Trophoblast cell (in vitro differentiated cells and primary cell): ENCODE measurements around the gene UGGT2.
"Not testable (repeated sequence)": the region's sequence is repeated elsewhere in the genome, so short reads cannot be mapped to it uniquely, and the experiment has no call there.

ENCODE experiments used
- DNase-seq, 2 donors: peaks; one replicate each; pipeline ENCODE4 v3.0.0-alpha.2; 2016
- H2AFZ ChIP-seq: 2 replicates; pipeline ENCODE4 v1.6.1; 2013; ENCODE audit warnings: low read length, moderate library complexity, mild to moderate bottlenecking; ENCODE audit not compliant: insufficient read depth, poor library complexity
- H2AK5ac ChIP-seq: 2 replicates; pipeline ENCODE4 v1.6.1; 2013; ENCODE audit warnings: mild to moderate bottlenecking, low read length
- H2BK120ac ChIP-seq: 2 replicates; pipeline ENCODE4 v1.6.1; 2013; ENCODE audit warnings: low read length, mild to moderate bottlenecking, moderate library complexity; ENCODE audit not compliant: insufficient read depth, poor library complexity
- H2BK12ac ChIP-seq: 2 replicates; pipeline ENCODE4 v1.6.1; 2013; ENCODE audit warnings: mild to moderate bottlenecking, low read length, moderate library complexity
- H2BK5ac ChIP-seq: 2 replicates; pipeline ENCODE4 v1.6.1; 2013; ENCODE audit warnings: low read length, low read depth, moderate library complexity, mild to moderate bottlenecking; ENCODE audit not compliant: poor library complexity
- H3K14ac ChIP-seq: 2 replicates; pipeline ENCODE4 v1.6.1; 2013; ENCODE audit warnings: mild to moderate bottlenecking, low read length
- H3K18ac ChIP-seq: 2 replicates; pipeline ENCODE4 v1.6.1; 2013; ENCODE audit warnings: mild to moderate bottlenecking, low read length
- H3K23ac ChIP-seq: 2 replicates; pipeline ENCODE4 v1.6.1; 2013; ENCODE audit warnings: low read length
- H3K27ac ChIP-seq: 2 replicates; pipeline ENCODE4 v1.5.1; 2013; ENCODE audit warnings: low read depth, mild to moderate bottlenecking, inconsistent platforms, low read length, moderate library complexity
- H3K27me3 ChIP-seq: 2 replicates; pipeline ENCODE4 v1.6.1; 2013; ENCODE audit warnings: inconsistent platforms, mild to moderate bottlenecking, low read length, moderate library complexity; ENCODE audit not compliant: insufficient read depth
- H3K36me3 ChIP-seq, 2 experiments: 1 replicate in 1 of 2; 2 replicates in 1 of 2; pipeline ENCODE4 v1.6.1; 2013; ENCODE audit warnings: low read length in 2 of 2, mild to moderate bottlenecking in 2 of 2, moderate library complexity in 1 of 2; ENCODE audit not compliant: insufficient read depth in 2 of 2, control insufficient read depth in 1 of 2
- H3K4ac ChIP-seq: 2 replicates; pipeline ENCODE4 v1.6.1; 2013; ENCODE audit warnings: low read depth, mild to moderate bottlenecking, low read length, moderate library complexity
- H3K4me1 ChIP-seq, 2 experiments: 1 replicate in 1 of 2; 2 replicates in 1 of 2; pipeline ENCODE4 v1.6.1; 2013; ENCODE audit warnings: low read length in 2 of 2, mild to moderate bottlenecking in 2 of 2, moderate library complexity in 1 of 2; ENCODE audit not compliant: insufficient read depth in 2 of 2, control insufficient read depth in 1 of 2
- H3K4me2 ChIP-seq: 2 replicates; pipeline ENCODE4 v1.6.1; 2013; ENCODE audit warnings: inconsistent platforms, mild to moderate bottlenecking, low read length, moderate library complexity
- H3K4me3 ChIP-seq: 2 replicates; pipeline ENCODE4 v1.5.1; 2013; ENCODE audit warnings: mild to moderate bottlenecking, low read depth, low read length, inconsistent platforms
- H3K79me1 ChIP-seq: one replicate; pipeline ENCODE4 v1.6.1; 2013; ENCODE audit warnings: low read length
- H3K79me2 ChIP-seq: 2 replicates; pipeline ENCODE4 v1.6.1; 2013; ENCODE audit warnings: low read length, mild to moderate bottlenecking; ENCODE audit not compliant: control insufficient read depth, insufficient read depth, poor library complexity
- H3K9ac ChIP-seq: 2 replicates; pipeline ENCODE4 v1.6.1; 2013; ENCODE audit warnings: mild to moderate bottlenecking, low read length
- H3K9me3 ChIP-seq: 2 replicates; pipeline ENCODE4 v1.6.1; 2013; ENCODE audit warnings: low read depth, mild to moderate bottlenecking, control low read depth, inconsistent platforms, low read length; ENCODE audit not compliant: insufficient read depth
- H4K12ac ChIP-seq: 2 replicates; pipeline ENCODE4 v1.6.1; 2013; ENCODE audit warnings: low read depth, mild to moderate bottlenecking, low read length, moderate library complexity
- H4K8ac ChIP-seq: 2 replicates; pipeline ENCODE4 v1.6.1; 2013; ENCODE audit warnings: low read depth, mild to moderate bottlenecking, low read length, moderate library complexity
- H4K91ac ChIP-seq: one replicate; pipeline ENCODE4 v1.6.1; 2013; ENCODE audit warnings: low read depth, mild to moderate bottlenecking, low read length, moderate library complexity
- WGBS: extraction: QIAGEN DNeasy Blood & Tissue Kit; methylation state at CpG from one replicate; pipeline ENCODE4 v1.1.7; 2013; ENCODE audit warnings: missing lambda C conversion rate; ENCODE audit not compliant: insufficient read length, insufficient coverage; ENCODE audit errors: extremely low coverage; 5-methylcytosine and 5-hydroxymethylcytosine counted together

The UGGT2 gene

DNA sequence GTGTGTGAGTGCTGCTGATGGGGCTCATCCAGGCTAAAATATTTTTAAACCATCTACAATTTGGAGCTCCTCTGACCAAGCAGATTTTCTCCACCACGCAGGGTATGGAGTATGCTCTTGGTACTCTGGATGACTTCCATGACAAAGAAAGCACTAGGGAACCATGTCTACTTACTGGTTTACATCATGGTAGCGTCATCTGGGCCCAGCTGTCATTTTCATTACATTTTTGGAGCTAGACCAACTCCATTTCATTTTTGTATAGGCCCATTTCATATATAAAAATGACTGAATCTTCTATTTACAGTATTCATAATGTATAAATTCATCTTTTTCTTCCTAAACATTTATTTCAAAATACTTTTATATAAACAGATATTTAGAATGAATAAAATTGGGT, 191.9 kb downstream of the UGGT2 start:
- WGBS: no CpG with 5 or more reads among the region's 2 CpGs
- H3K36me3 ChIP-seq: peaks cover 0 to 3% of the 10 kb centered on the region in 2 experiments
- no peak overlapping the region for H3K23ac ChIP-seq
- no peaks in the 10 kb centered on the region for H3K79me2 ChIP-seq
- H4K91ac ChIP-seq: no peak overlapping the region
- no peak overlapping the region for H3K27ac ChIP-seq
- no peaks in the 10 kb centered on the region for H3K27me3 ChIP-seq
- no peak overlapping the region for H3K4me2 ChIP-seq
- no peak overlapping the region for H2BK5ac ChIP-seq
- H3K9me3 ChIP-seq: no peaks in the 10 kb centered on the region
- H4K12ac ChIP-seq: no peak overlapping the region
- no peak overlapping the region for H3K4me3 ChIP-seq
- H3K4ac ChIP-seq: no peak overlapping the region
- H3K4me1 ChIP-seq: no peaks in the 10 kb centered on the region
- H3K14ac ChIP-seq: no peak overlapping the region
- no peak overlapping the region for H2AFZ ChIP-seq
- no peak overlapping the region for H2AK5ac ChIP-seq
- H2BK12ac ChIP-seq: no peak overlapping the region
- no peak overlapping the region for H3K18ac ChIP-seq
- no peaks in the 10 kb centered on the region for H3K79me1 ChIP-seq
- no peak overlapping the region for H3K9ac ChIP-seq
- no peak for DNase-seq
- no peak overlapping the region for H2BK120ac ChIP-seq
- no peak overlapping the region for H4K8ac ChIP-seq

DNA sequence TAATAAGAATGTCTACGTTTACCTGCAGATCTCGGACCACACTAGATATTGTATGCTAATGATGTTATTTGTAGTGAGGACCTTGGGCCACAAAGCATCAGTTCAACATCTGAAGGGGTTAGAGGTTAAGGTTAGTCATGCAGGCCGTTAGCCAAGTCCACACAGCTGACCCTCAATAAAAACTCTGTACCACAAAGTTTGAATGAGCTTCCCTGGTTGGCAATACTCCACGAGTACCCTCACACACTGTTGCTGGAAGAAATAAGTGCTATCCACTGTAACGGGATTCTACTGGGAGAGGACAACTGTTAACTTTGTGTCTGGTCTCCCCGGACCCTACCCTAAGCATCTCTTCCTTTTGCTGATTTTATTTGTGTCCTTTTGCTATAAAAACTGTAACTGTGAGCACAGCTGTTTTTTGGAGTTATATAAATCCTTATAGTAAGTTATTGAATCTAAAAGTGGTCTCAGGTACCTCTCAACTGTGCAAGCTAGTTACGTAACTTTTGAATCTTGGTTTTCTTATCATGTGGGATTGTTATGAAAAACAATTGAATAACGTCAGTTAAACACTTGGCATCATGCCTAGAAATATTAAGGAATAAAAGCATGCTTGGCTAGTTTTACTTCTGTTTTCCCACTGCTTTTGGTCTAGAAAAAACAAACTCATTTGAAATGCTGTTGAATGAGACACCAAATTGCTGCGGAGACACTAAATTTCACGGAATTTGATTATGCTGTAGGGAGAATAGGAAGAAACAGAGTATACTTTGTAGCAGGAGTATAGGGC, 194.7 kb downstream of the UGGT2 start:
- H3K23ac ChIP-seq: no peak overlapping the region
- no peaks in the 10 kb centered on the region for H3K79me2 ChIP-seq
- no peak for DNase-seq
- H3K4ac ChIP-seq: no peak overlapping the region
- WGBS: no CpG with 5 or more reads among the region's 10 CpGs
- H3K9me3 ChIP-seq: no peaks in the 10 kb centered on the region
- no peak overlapping the region for H2BK120ac ChIP-seq
- H4K8ac ChIP-seq: no peak overlapping the region
- no peak overlapping the region for H2BK12ac ChIP-seq
- H3K79me1 ChIP-seq: no peaks in the 10 kb centered on the region
- no peak overlapping the region for H2AK5ac ChIP-seq
- no peak overlapping the region for H3K4me3 ChIP-seq
- H3K4me2 ChIP-seq: no peak overlapping the region
- H3K4me1 ChIP-seq: no peaks in the 10 kb centered on the region
- H4K12ac ChIP-seq: no peak overlapping the region
- no peak overlapping the region for H3K14ac ChIP-seq
- H2BK5ac ChIP-seq: no peak overlapping the region
- H3K27me3 ChIP-seq: no peaks in the 10 kb centered on the region
- peaks cover 0 to 3% of the 10 kb centered on the region in 2 experiments for H3K36me3 ChIP-seq
- no peak overlapping the region for H3K18ac ChIP-seq
- H3K9ac ChIP-seq: no peak overlapping the region
- no peak overlapping the region for H2AFZ ChIP-seq
- no peak overlapping the region for H4K91ac ChIP-seq
- H3K27ac ChIP-seq: no peak overlapping the region

DNA sequence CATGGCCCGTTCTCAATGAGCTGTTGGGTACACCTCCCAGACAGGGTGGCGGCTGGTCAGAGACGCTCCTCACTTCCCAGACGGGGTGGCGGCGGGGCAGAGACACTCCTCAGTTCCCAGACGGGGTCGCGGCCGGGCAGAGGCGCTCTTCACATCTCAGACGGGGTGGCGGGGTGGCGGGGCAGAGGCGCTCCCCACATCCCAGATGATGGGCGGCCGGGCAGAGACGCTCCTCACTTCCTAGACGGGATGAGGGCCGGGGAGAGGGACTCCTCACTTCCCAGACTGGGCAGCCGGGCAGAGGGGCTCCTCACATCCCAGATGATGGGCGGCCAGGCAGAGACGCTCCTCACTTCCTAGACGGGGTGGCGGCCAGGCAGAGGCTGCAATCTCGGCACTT, 207.5 kb downstream of the UGGT2 start:
- H2AFZ ChIP-seq, H2BK120ac ChIP-seq, H2AK5ac ChIP-seq, H4K12ac ChIP-seq, H3K9me3 ChIP-seq, H3K79me1 ChIP-seq, H3K18ac ChIP-seq, DNase-seq, H2BK12ac ChIP-seq, H3K4me2 ChIP-seq, H3K4me3 ChIP-seq, H2BK5ac ChIP-seq, H3K27me3 ChIP-seq, H3K79me2 ChIP-seq, H3K4ac ChIP-seq, H3K9ac ChIP-seq, H3K23ac ChIP-seq, H4K91ac ChIP-seq, H3K4me1 ChIP-seq, H3K27ac ChIP-seq, H3K36me3 ChIP-seq, H3K14ac ChIP-seq, H4K8ac ChIP-seq: not testable (repeated sequence)
- WGBS: no CpG with 5 or more reads among the region's 26 CpGs

DNA sequence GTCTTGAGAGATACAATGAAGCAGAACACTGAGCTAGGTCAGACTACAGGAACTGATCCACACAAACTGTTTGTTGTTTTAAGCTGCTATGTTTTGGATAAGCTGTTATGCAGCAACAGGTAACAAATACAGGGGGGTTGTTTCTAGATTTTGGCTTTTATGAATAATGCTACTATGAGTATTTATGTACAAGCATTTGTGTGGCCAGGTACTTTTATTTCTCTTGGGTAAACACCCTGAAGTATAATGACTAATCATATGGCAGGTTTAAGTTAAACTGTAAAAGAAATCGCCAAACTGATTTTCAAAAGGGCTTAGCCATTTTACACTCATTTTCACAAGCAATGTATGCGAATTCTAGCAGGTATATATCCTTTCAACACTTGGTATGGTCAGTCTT, 210.3 kb downstream of the UGGT2 start:
- H3K4me3 ChIP-seq: no peak overlapping the region
- no peak overlapping the region for H2AFZ ChIP-seq
- no peak overlapping the region for H3K4me2 ChIP-seq
- H3K4ac ChIP-seq: no peak overlapping the region
- no peaks in the 10 kb centered on the region for H3K27me3 ChIP-seq
- H3K18ac ChIP-seq: no peak overlapping the region
- H3K14ac ChIP-seq: no peak overlapping the region
- H2BK120ac ChIP-seq: no peak overlapping the region
- H2BK12ac ChIP-seq: no peak overlapping the region
- H4K8ac ChIP-seq: no peak overlapping the region
- no peaks in the 10 kb centered on the region for H3K79me1 ChIP-seq
- no peak overlapping the region for H3K9ac ChIP-seq
- WGBS: no CpG with 5 or more reads among the region's 2 CpGs
- DNase-seq: no peak
- no peaks in the 10 kb centered on the region for H3K79me2 ChIP-seq
- H3K4me1 ChIP-seq: no peaks in the 10 kb centered on the region
- H3K9me3 ChIP-seq: peaks cover 2% of the 10 kb centered on the region
- no peak overlapping the region for H4K12ac ChIP-seq
- H3K27ac ChIP-seq: no peak overlapping the region
- no peak overlapping the region for H4K91ac ChIP-seq
- H2BK5ac ChIP-seq: no peak overlapping the region
- peaks cover 2% of the 10 kb centered on the region in 2 experiments for H3K36me3 ChIP-seq
- no peak overlapping the region for H2AK5ac ChIP-seq
- H3K23ac ChIP-seq: no peak overlapping the region
